IMR-90 (cell line): ENCODE data around the gene PPP1R9A.

ENCODE experiments used
- BHLHE40 ChIP-seq: fragments of 150-350 bp; IDR thresholded peaks from 2 replicates; pipeline ENCODE4 v1.6.1; 2016; ENCODE audit warnings: mild to moderate bottlenecking, low read depth, low read length
- CTCF ChIP-seq: conservative IDR thresholded peaks from 2 replicates; pipeline ENCODE4 v1.5.1; 2012; ENCODE audit warnings: mild to moderate bottlenecking, low read depth, low read length, improper control_type of control experiment
- ELK1 ChIP-seq: fragments of 150-350 bp; IDR thresholded peaks from 2 replicates; pipeline ENCODE4 v1.6.1; 2016; ENCODE audit warnings: low read depth, mild to moderate bottlenecking, low read length, moderate library complexity, borderline replicate concordance
- MAFK ChIP-seq: IDR thresholded peaks from 2 replicates; pipeline ENCODE4 v1.6.1; 2012; ENCODE audit warnings: low read depth, low read length, improper control_type of control experiment
- MAZ ChIP-seq: IDR thresholded peaks from 2 replicates; pipeline ENCODE4 v1.6.1; 2012; ENCODE audit warnings: low read depth, mild to moderate bottlenecking, low read length, improper control_type of control experiment, moderate library complexity, borderline replicate concordance
- NFE2L2 ChIP-seq: fragments of 150-350 bp; IDR thresholded peaks from 2 replicates; pipeline ENCODE4 v1.6.1; 2016; ENCODE audit warnings: low read depth, mild to moderate bottlenecking, low read length
- RFX5 ChIP-seq: IDR thresholded peaks from 2 replicates; pipeline ENCODE4 v1.8.0; 2012; ENCODE audit warnings: low read depth, mild to moderate bottlenecking, low read length, moderate library complexity

- TF ChIP-seq MAFK (no peak), MAZ (no peak), NFE2L2 (no peak), ELK1 (no peak), BHLHE40 (no peak), RFX5 (no peak), CTCF (no peak)
Observed at GRCh38 chr7:95027234-95027872, 120.0 kb downstream of the PPP1R9A start.
